ENCODE measurements around the gene DSP.

The DSP gene

DNA sequence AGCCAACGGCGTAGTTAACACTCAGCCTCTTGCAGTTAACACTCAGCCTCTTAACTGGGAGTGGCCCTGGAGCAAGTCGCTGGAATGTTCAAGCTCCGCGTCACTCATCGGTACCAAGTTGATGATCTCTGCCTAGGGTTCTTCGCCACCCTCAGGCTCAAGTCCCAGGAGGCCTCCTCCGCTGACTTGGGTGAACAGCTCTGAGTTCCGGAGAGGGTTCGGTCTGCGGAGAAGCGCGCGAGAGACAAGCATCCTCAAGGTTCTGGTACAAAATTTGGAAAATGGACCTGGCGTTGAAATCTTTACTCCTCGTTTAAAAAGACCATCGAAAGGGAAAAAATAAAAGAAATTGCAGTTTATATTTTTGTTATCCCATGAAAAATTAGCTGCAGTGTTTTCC lies 876 bp upstream of the DSP start:
- DNase-seq: no peak

- peak in 2 of 6 experiments; percentile 4 to 11 for DNase-seq
These were observed 798 bp downstream of the DSP start for GRCh38 chr6:7542065-7542873.

- DNase-seq: no peak
These were observed 1.6 kb downstream of the DSP start for GRCh38 chr6:7542874-7543624.

DNA sequence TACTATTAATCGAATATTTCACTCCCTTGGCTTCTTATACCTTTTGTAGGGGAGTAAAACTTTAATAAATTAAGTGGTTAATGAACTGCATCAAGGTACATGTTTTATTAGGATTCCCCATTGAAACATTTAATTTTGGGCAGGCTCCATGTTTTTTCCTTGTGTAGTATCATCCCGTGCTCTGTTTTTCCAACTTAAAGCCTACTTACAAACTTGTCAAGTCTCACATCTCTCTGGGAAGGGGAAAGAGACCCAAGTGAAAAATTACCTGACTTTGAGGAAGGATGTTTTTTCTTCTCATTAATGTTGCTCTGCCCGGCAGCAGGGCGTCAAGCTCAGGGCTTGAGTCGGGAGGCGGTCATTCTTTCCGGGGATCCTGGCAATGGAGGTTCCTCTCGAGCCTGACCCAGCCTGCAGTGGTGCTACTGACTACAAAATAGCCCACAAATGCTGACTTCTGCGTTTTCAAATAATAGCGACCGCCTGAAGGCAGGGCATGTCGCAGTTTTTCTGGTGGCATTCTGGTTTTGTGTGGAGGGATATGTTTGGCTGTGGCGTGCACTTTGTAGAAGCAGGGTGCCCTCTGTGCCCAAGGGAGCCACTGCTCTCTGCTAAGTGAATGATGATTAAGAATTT lies 2.4 kb downstream of the DSP start:
- DNase-seq: no peak

DNA sequence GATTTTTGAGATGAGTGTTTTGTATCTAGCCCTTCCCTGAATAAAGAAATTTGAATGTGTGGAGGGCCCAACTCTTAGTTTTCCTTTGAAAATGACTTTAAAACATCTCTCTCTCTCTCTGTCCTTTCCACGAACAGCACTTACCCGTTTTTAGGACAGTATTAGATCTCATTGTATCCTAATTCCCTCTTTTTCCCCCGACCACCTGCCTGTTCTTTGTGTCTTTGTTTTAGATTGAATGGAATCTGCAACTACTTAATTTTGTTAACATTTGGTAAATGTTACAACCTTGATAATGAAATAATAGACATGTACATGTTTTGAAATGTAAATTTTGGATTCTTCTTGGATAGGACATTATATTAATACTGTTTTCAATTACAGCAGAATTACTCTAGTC lies 3.1 kb downstream of the DSP start:
- no peak for DNase-seq

GRCh38 chr6:7545316-7546019 lies 4.0 kb downstream of the DSP start:
- no peak for DNase-seq

GRCh38 chr6:7546020-7546369 lies 4.5 kb downstream of the DSP start:
- DNase-seq: no peak

GRCh38 chr6:7546383-7546782 lies 4.9 kb downstream of the DSP start:
- no peak for DNase-seq

DNA sequence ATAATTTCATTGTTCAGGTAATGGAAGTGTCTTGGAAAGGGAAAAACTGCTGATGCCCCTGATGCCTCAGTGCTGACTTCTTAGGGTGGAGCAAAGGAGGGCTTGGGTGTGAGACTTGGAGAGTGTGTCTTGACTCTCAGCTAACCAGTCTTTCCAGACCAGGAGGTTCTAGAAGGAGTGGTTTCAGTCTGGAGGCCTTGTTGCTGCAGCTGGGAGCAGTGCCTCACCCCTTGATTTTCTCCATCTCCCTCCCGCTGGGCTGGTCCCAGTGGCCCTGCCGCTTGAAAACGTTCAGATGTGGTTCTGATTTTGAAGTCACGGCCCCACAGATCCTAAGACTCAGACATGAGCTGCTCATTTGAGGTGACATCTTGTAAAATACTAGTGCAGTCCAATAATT lies 5.4 kb downstream of the DSP start:
- no peak for DNase-seq

GRCh38 chr6:7547315-7547714 lies 5.8 kb downstream of the DSP start:
- no peak for DNase-seq

DNA sequence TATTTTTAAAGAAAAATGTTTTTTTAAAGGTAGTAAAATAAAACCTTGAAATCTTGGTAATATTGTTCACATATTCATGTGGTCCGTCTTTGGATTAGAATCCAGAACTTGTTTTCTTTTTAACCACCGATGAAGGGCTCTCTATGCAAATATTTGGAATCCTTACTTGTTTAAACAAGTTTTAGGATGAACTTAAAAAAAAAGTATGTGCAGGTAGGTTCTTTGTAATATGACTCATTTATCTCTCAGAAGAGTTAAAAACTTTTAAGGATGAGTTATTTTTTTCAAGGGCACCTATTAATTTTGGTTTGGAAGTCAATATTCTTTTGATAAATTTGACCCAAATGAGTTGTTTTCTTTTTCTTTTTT lies 8.9 kb downstream of the DSP start:
- no peak for DNase-seq

DNA sequence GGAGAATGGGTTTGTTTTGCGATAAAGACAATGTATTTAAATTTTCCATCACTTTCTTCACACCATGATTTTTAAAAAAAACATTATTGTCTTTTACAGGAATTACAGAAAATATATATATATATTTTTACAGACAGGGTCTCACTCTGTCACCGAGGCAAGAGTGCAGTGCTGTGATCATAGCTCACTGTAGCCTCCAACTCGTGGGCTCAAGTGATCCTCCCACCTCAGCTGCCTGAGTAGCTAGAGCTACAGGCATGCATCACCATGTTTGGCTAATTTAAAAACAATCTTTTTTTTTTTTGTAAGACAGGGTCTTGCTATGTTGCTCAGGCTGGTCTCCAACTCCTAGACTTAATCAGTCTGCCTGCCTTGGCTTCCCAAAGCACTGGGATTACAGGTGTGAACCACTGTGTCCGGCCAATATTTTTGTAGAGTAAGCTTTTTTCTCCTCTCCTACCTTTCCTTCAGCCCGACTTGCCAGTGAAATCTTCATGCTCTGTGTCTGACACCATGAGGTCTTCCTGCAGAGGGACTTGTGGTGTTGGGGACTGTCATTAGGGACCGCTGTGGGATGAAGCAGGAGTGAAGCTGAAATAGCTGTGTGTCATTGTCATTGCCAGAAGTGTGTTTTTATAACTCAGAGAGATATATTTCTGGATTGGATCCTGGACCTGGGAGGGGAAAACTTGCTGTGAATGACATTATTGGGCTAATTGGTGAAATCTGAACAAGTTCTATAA lies 13.2 kb downstream of the DSP start:
- no peak for DNase-seq

- no peak for DNase-seq
These were observed 14.2 kb downstream of the DSP start for GRCh38 chr6:7555671-7556070.

- no peak for DNase-seq
These were observed 15.1 kb downstream of the DSP start for GRCh38 chr6:7556394-7557106.

GRCh38 chr6:7557652-7558051 lies 16.2 kb downstream of the DSP start:
- DNase-seq: no peak

GRCh38 chr6:7558781-7559180 lies 17.3 kb downstream of the DSP start:
- no peak for DNase-seq

DNA sequence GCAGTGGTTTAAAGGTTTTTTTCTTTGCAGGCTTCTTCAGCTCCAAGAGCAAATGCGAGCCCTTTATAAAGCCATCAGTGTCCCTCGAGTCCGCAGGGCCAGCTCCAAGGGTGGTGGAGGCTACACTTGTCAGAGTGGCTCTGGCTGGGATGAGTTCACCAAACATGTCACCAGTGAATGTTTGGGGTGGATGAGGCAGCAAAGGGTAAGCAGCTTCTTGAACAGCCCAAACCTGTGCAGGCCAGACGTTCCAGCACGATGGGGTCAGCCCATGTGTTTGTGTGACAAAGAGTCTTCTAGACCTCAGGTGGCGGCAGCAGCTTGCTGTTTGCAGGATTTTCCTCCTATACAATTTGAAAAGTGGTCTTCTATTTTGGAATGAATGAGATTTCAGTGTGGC lies 17.7 kb downstream of the DSP start:
- DNase-seq: no peak

DNA sequence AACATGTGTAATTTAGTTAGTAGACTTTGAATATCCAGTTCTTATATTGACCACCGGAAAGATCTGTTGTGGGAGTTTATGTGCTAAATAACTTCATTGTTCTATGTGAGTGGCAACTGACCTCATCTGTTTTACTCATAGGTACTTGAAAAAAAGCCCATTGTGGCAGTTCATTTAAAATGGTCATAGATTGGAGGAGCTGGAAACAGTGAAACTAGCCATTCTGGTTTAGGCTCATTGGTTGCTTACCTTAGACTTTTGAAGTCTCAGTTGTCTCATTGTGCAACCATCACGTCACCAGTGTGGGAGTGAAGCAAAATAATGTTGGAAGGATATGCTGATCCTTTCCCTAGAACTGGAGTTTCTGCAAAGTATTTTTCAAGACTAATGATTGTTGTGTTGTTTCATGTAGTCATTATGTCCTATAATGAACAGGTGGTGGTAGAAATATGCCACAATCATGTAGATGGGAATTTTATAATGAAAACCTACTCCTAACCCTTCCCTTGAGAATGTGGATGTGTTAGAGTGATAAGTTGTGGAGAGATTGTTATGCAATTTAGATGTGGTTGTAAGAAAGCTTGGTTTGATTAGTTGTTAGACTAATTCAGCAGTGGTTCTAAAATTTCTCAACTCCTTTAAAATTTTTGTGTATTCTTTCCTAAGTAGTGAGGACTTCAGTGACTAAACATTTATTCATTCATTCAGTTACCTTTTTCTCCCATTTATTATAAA lies 18.3 kb downstream of the DSP start:
- no peak for DNase-seq

- DNase-seq: no peak
These were observed 19.9 kb downstream of the DSP start for GRCh38 chr6:7561153-7561964.

- no peak for DNase-seq
These were observed 21.3 kb downstream of the DSP start for GRCh38 chr6:7562769-7563168.

All from stimulated activated naive CD4-positive, alpha-beta T cell (primary cell).